ENCODE measurements around the gene EEF2KMT.
"Not testable (repeated sequence)": the region's sequence is repeated elsewhere in the genome, so short reads cannot be mapped to it uniquely, and the experiment has no call there.

DNA sequence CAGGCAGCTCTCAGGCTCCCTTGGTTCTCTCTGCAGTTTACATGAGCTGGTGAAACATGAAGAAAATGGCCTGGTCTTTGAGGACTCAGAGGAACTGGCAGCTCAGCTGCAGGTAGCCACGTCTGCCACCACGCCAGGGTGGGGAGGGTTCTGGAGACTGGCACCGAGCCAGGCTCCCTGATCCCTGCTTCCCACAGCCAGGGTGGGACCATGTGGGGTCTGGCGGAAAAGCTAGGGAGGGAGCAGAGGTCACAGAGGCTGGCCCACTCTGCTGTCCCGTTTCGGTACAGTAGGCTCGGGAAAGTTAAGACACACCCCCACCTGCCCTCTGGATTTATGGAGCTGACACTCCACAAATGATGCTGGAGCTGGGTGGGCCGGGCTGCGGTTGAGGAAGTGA lies 13.9 kb downstream of the EEF2KMT start:
- TF ChIP-seq, protein P1, sequence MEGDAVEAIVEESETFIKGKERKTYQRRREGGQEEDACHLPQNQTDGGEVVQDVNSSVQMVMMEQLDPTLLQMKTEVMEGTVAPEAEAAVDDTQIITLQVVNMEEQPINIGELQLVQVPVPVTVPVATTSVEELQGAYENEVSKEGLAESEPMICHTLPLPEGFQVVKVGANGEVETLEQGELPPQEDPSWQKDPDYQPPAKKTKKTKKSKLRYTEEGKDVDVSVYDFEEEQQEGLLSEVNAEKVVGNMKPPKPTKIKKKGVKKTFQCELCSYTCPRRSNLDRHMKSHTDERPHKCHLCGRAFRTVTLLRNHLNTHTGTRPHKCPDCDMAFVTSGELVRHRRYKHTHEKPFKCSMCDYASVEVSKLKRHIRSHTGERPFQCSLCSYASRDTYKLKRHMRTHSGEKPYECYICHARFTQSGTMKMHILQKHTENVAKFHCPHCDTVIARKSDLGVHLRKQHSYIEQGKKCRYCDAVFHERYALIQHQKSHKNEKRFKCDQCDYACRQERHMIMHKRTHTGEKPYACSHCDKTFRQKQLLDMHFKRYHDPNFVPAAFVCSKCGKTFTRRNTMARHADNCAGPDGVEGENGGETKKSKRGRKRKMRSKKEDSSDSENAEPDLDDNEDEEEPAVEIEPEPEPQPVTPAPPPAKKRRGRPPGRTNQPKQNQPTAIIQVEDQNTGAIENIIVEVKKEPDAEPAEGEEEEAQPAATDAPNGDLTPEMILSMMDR (conservative IDR thresholded peaks at IDR 0.05; ENCODE audit: low read length), result not testable (repeated sequence)
- TF ChIP-seq EZH2phosphoT487 (IDR thresholded peaks at IDR 0.05; ENCODE audit: borderline replicate concordance), result not testable (repeated sequence)
